HG03097 (cell line): ENCODE results near the gene PLCB4.

Experiments
- ATAC-seq: cut with Tn5 transposase; IDR thresholded peaks from one replicate; pipeline ENCODE4 v1.9.1; 2021; ENCODE audit not compliant: unreplicated experiment, low FRiP score

The PLCB4 gene

DNA sequence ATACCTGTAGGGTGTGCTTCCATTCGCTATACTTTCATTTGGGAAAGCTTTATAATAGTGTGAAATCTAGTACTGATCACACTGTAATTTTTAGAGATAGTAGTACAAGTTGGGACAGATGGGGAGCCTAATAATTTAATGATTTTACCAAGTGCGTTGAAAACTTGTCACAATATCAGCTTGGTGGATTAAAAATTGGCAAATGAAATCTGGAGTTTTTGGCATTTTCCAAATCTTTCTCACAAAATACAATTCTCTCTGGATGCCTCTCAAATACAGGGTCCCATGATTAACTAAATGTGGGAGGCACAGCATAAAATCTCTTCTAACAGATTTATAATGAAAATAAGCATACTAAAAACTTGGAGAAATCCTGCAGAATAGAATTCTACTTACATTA lies 96.4 kb downstream of the PLCB4 start:
- ATAC-seq, result no peak

DNA sequence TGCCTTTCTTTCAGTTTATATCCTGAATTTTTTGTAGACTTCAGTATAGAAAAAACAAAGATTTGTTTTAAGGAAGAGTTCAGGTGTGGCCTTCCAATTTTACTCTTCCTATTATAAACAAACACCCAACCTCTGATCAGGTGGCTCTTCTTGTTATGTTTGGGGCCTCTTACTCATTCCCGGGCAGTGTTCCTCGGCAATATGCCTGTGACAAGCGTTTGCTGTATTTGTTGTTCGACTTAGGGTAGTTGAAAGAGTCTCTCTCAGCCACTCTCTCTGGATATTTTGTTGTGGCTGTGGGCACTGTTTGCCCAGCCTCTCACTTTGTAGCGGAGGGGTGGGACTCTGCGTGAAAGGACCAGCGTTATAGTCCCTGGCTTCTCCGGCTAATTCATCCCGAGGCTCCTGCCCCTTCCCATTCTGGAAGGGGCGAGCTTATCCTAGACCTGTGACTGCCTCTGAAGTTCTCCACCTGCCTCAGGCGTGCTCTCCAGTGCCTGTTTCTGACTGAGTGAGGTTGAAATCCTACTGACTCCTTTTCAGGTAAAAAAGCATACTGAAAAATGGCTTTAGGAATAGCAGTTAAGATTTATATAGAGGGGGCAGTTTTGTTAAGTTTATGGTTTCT lies 97.4 kb downstream of the PLCB4 start:
- no peak for ATAC-seq

DNA sequence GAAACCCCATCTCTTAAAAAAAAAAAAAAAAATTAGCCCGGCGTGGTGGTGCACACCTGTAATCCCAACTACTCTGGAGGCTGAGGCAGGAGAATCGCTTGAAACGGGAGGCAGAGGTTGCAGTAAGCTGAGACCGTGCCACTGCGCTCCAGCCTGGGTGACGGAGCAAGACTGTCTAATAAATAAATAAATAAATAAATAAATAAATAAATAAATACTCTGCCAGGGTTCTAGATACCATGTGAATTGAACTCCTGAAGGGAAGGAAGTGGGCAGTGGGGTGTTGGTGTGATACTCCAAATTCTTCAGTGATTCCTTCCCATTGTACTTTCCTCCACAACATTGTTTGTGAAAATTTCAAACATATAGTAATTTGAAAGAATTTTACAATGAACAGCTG lies 100.5 kb downstream of the PLCB4 start:
- no peak for ATAC-seq

DNA sequence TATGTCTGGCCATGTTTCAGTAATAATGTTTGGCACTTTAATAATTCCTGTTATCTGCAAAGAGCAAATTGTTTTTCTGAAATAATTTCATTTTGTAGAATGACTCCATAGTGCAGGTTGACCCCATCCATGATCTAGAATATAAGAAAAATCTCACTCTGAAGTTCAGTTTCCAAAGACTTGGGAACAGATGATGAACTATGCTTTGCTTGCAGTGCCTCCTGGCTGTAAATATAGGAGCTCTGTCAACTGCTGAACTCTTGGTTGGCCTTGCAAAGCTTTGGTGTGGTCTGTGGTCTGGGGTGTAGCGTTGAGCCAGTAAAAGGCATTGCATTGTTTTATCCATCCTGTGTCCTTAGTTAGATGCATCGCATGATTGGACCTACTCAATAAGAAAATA lies 104.0 kb downstream of the PLCB4 start:
- no peak for ATAC-seq

DNA sequence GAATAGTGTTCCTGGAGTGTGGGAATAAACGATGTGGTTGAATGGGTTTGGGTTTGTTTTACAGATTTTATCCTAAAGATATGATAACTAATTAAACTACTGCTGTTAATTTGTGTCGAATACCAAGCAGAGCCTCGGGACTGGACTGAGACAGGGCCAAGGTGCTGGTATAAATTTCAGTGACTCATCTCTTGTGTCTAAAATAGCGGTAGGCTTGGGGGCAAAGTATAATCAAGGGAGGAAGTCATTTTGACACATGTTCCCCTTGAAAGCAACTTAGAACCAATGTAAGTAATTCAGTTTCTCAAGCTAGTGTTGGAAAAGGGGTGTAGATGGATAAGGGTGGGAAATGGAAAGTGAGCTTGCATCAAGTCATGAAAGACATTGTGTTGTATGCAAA lies 108.4 kb downstream of the PLCB4 start:
- no peak for ATAC-seq

DNA sequence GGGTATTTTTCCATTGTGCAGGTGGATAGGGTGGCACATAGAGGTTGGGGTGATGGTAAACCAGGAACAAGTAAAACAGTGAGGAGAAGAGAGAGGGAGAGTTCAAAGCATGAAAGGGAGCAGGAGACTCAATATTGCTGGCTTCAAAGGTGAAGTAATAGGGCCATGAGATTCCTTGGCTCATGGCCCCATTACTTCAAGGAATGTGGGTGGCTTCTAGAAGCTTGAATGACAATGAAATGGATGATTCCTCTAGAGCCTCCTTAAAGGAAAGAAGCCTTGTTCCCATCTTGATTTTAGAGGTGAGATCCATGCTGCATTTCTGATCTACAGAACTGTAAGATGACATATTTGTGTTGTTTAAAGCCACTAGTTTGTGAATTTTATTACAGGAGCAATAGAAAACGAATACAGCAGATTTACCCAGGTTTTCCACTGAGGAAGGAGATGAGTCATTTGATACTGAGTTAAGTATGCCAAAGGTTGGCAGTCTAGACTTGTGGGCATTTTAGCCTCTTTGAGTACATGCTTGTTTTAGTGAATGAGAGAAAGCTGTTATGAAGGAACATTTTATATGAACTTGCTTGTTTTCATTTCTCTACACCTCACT lies 110.4 kb downstream of the PLCB4 start:
- ATAC-seq, result no peak

DNA sequence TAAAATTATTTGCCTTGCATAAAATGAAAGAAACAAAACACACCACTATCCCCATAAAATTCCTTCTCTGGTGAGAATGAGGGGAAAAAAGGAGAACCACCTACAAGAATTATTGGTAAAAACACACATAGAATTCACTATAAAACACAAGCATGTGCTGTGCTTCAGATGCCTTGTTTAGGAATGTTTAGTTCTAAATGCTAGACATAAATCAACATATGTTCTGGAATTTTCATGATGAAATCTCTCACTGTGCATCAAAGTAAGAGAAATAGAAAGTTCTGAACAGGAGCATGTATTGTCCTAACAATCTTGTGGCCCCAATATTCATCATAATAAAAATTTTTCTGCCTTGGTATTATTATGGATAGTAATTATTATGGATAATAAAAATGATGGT lies 111.0 kb downstream of the PLCB4 start:
- no peak for ATAC-seq

DNA sequence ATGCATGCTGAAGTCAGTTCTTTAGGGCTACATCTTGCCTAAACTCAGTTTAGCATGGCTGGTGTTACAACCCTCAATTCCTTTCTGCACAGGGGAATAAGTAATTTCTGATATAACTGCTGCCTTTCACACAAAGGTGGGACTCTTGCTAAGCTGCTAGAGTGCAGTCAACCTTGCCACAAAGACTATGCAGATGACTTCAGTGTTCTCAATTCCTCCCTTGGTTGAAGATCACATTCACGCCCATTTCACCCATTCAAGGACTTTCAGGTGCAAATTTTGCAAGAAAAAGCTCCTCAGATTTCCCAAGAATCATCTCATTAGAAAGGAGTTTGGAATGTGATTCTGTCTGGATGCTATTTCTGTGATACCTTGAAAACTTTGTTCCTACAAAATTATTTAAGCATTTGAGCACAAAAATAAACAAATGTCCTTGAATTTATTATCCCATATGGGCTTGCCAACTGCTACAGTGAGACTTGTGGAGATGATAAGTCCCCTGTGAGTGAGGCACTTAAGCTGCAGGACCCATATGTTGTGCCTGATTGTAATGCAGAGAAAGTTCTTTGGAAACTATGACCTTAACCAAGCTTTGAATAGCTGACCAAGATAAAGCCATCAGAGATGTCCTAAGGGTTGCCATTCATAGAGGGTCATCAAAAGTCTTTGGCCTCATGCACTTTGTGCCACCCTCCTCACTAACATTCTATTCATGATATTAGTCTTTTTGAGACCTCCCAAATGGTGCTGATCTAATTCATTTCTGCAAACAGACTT lies 111.8 kb downstream of the PLCB4 start:
- ATAC-seq, result no peak

DNA sequence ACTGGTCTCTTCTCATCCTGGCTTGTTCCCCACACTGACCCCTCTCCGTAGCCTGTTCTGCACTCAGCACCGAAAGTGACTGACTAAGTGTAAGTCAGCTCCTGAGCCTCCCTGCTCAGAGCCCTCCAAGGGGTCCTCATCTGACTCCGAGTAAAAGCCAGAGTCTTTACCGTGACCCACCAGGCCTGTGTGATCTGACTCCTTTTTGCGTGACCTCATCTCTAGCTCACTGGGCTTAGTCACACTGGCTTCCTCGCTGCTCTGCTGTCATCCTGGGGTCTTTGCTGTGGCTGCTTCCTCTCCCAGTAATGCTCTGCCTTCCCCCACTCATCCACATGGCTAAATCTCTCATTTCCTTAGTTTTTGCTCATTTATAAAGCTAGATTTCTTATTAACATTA lies 116.6 kb downstream of the PLCB4 start:
- ATAC-seq, result no peak

DNA sequence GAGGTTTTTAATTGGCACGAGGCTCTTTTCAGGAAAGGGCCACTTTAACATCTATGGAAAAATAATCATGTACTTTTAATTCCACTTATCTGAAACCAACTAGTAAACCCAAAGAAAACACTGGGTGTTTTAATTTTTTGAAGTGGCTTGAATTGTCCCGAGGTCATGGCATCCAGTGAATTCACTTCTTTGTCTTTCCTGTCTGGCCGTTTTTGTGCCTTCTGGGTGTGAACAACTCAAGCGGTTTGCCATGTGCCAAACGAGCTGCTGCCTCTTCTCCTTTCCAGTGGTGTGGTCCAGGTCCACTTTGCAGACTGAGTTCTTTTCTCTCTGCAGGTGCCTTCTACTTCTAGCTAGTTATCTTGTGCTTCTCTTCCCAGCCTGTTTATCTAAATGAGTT lies 117.5 kb downstream of the PLCB4 start:
- ATAC-seq, result no peak

DNA sequence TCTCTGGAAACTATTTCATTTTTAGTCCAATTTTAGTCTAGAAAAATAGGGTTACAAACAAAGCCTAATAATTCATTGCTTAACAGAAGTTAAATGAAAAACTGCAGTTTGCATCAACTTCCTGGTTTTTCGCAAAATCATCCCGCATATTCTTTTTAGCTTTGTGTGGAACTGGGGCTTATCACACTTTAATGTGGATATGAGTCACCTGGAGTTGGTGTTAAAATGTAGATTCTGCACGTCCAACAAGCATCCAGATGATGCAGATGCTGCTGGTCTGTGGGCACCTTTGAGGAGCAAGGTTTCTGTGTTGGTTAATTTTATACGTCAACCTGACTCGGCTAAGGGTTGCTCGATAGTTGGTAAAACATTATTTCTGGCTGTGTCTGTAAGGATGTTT lies 126.1 kb downstream of the PLCB4 start:
- ATAC-seq, result no peak

DNA sequence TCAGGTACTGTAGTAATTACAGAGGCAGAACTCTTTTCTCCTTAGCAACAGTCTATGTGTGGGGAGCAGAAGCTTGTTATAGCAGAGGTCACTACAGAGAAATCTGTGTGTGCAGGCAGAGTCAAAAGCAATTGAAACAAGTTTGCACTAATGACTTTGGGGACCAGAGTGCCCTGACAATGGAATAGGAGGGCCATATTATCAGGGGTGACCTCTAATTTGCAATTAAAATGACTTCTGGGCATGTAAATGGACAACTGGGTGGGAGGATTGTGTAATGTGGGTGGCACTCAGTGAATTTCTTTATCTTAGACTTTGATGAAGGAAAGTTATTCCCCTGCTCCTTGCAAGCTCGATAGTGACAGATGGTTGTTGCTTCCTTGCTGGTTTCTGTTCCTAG lies 127.2 kb downstream of the PLCB4 start:
- no peak for ATAC-seq

DNA sequence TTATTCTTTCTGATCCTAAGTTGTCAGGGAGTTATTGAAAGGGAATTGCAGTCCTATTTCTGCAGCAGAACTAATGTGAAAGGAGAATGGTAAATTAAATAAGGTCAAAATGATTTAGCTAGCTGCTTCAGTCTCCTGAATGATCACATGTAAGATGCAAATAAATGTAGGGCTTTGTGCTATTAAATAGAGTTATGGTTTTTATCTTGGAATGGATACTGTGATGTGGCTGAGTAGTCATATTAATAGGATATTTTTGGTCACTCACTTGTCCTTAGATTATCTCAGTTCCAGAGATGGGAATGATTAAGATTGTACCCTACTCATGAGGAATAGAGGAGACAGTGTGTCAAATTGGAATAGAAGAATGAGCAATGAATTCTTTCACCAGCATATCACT lies 129.6 kb downstream of the PLCB4 start:
- no peak for ATAC-seq

DNA sequence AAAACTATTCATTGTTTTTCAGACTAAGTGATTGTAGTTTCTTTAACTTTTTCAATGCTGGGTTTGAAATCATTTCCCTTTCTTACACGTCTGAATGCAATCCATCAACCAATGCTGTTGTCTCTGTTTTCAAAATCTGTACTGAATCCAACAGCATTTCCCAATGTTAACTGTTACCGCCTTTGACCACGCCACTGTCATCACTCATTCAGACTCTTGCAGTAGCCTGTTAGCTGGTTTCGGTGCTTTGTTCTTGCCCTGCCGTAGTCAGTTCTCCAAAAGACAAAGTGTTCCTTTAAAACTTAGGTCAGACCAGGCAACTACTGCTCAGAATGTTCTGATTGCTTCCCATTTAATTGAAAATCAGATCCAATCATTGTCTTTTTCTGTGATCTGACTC lies 131.3 kb downstream of the PLCB4 start:
- ATAC-seq, result no peak

DNA sequence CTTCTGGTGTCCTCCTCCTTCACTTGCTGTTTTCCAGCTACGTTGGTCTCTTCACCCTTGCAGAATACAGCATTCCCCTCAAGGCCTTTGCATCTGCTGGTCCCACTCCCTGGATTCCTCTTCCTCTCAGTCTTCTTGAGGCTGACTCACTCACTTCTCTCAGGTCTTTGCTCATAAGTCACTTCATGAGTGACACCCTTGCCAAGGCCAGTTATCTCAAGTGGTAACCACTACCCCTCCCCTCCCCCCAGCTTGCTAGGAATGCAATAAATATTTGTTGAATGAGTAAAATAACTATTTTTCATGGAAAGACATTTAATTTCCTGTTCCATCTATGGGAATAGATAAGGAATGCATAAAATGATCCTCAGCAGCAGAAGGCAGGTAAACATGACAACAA lies 131.7 kb downstream of the PLCB4 start:
- no peak for ATAC-seq

DNA sequence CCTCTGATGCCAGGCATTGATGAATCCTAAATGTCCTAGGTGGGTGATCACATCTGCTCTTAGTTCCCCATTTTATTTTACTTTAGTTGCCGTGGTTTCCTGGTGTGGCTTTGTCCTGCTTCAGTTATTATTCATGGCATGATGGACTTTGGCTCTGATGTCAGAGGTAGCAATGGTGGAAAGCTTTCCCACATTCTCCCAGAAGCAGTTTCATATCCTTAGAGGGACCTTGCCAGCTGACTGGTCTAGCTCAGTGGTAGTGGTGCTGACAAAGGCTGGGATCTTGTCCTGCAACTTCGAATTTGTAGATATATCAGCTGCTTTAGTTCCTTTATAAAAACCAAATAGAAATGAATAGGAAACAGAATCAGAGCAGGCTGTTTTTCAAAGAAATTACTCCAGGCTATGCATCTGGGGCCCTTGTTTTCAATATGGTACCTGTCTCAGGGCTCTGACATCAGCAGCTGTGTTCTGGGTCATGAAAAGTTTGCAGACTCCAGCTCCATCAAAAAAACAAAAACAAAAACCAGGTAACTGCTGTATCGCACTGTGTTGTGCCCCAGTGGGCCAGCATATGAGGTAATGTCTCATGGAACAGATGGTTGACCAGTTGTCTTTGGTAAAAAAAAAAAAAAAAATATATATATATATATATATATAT lies 133.7 kb downstream of the PLCB4 start:
- no peak for ATAC-seq

DNA sequence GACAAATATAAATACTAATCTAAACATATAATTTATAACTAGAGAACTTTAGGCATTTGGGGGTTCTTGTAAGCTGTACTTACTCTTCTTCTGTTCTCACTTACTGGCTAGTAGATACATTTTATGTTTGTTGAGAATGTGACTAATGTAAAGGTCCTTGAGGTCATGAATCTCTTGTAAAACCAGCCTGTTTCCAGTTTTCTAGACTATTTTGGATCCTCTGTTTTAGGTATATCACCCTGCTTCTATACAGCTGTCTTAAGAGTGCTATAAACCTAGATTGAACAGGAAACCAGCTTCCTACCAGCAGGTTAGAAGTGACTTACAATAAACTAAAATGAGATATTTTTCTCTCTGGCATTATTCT lies 134.2 kb downstream of the PLCB4 start:
- ATAC-seq, result no peak

DNA sequence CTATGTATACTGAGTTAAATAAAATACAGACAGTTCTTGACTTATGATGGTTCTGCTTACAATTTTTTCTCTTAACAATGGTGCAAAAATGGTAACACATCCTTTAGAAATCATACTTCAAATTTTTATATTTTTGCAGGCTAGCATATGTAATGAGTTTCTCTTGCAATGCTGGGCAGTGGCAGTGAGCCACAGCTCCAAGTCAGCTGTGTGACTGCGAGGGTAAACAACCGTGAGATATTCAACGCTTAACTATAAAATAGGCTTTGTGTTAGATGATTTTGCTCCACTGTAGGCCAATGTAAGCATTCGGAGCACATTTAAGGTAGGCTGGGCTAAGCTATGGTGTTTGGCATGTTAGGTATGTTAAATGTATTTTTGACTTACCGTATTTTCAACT lies 136.1 kb downstream of the PLCB4 start:
- no peak for ATAC-seq

DNA sequence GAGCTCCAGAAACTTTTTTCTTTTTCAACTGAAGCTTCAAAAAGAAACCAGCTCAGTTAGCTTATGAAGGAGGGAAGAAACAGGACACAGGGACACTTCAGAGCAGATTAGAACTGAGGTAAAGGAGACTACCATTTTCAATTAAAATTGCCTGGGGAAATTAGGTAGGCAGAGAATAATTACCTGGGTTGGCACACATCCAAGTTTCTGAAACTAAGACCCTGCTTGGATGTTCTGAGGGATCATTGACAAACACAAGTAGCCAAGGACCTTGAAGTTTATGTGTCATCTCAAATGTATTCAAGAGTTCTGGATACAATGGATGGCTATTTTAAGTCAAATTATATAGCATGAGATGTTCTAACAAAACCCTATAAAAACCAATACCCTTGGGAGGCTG lies 137.6 kb downstream of the PLCB4 start:
- ATAC-seq, result no peak

DNA sequence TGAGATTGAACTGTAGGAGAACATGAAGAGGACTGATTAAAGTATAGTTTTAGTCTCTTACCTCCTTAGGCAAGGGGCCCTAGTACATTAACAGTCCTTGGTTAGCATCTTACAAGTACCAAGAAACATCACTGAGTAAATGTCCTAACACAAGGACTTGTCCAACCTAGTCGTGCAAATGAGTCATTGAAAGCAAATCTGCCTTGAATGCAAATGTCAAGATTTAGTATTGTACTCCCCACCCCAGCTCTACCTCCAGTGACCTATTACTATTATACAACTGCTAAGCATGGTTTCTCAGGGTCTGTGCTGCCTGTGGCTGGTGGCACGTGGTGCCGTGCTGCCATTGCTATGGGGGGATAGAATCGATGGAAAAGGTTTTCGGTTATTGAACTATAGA lies 138.4 kb downstream of the PLCB4 start:
- no peak for ATAC-seq

DNA sequence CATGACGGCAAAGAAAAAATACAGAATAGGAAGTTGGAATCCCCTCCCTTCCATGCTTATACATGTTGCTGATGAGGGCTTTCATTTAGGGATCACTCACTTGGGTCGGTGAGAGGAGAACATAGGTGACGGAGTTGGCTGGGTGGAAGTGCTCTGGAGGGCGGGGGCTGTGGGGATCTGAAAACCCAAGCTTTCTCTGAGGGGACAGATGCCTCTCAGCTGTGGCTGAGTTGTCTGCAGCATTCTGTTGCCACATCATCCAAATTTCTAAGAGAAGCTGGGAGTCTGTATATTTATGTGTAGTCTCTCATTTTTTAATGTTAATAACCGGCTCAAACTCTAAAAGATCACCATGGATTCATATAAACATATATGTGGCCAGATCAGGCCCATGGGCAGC lies 141.5 kb downstream of the PLCB4 start:
- no peak for ATAC-seq
